GM12872 (cell line): ENCODE data around the gene UBE2G1.
A peak's percentile ranks its signal among the peaks of the same experiment; 100 is the strongest.

Experiments used
- TF ChIP-seq, protein P1 (sequence below): IDR thresholded peaks from 3 replicates; pipeline ENCODE4 v1.5.1; 2011; ENCODE audit warnings: low read depth, mild to moderate bottlenecking, low read length, moderate library complexity; ENCODE audit not compliant: insufficient read depth

Gene UBE2G1

GRCh38 chr17:4365628-4366326, 698 bp downstream of the UBE2G1 start:
- TF ChIP-seq, protein P1, sequence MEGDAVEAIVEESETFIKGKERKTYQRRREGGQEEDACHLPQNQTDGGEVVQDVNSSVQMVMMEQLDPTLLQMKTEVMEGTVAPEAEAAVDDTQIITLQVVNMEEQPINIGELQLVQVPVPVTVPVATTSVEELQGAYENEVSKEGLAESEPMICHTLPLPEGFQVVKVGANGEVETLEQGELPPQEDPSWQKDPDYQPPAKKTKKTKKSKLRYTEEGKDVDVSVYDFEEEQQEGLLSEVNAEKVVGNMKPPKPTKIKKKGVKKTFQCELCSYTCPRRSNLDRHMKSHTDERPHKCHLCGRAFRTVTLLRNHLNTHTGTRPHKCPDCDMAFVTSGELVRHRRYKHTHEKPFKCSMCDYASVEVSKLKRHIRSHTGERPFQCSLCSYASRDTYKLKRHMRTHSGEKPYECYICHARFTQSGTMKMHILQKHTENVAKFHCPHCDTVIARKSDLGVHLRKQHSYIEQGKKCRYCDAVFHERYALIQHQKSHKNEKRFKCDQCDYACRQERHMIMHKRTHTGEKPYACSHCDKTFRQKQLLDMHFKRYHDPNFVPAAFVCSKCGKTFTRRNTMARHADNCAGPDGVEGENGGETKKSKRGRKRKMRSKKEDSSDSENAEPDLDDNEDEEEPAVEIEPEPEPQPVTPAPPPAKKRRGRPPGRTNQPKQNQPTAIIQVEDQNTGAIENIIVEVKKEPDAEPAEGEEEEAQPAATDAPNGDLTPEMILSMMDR, result no peak

GRCh38 chr17:4365103-4365627, 1.3 kb downstream of the UBE2G1 start:
- TF ChIP-seq, protein P1, result no peak

- TF ChIP-seq, protein P1, result no peak
These were observed 1.8 kb downstream of the UBE2G1 start for GRCh38 chr17:4364622-4365041.

DNA sequence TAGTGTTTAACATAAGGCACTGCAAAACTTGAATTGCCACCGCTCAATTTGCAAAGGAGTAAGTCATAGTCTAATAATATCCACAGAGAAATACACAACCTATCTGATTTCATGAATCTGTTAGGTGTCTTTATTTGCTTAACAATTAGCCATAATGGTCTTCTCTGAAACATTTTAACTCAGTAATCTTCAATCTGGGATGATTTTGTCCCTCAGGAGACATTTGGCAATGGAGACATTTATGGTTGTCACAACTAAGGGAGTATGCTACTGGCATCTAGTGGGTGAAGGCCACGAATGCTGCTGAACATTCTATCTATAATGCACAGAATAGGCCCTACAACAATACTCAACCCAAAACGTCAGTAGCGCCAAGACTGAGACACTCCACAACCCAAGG, 4.3 kb downstream of the UBE2G1 start:
- TF ChIP-seq, protein P1, result 0 out of 3 replicates have a peak, but pooled peaks have one; percentile 17

GRCh38 chr17:4358154-4358553, 8.3 kb downstream of the UBE2G1 start:
- TF ChIP-seq, protein P1, result no peak

- TF ChIP-seq, protein P1, result no peak
These were observed 8.8 kb downstream of the UBE2G1 start for GRCh38 chr17:4357671-4358070.

DNA sequence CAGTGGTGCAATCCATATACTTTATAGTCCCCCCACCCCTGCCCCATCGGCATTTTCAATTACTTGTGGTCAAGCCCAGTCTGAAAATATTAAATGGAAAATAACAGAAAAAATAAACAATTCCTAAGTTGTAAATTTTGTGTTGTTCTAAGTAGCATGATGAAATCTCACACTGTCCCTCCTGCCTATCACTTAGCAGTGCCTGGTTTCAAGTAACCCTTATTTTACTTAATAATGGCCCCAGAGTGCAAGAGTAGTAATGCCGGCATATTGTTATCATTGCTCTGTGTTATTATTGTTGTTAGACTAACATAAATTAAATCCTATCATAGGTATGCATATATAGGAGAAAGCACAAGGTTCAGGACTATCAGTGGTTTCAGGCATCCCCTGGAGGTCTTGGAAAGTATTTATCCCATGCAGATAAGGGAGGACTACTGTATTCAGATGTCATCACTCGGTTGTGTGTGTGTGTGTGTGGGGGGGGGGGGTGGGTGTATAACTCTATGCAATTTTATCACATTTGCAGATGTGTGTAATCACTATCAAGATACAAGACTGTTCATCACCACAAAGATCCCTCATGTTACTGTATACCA, 9.3 kb downstream of the UBE2G1 start:
- TF ChIP-seq, protein P1, result no peak
